ENCODE data around the gene ZNHIT1. TPM values are rescaled to one million over a fixed set of nuclear protein-coding genes. Genes with fewer than 3 reads are reported as not detected.
A peak's percentile ranks its signal among the peaks of the same experiment; 100 is the strongest.
"Not testable (repeated sequence)": the region's sequence is repeated elsewhere in the genome, so short reads cannot be mapped to it uniquely, and the experiment has no call there.

The ZNHIT1 gene
- total and polyA plus RNA-seq, 4 donors: 49.2 to 167 (median 70.9) TPM

DNA sequence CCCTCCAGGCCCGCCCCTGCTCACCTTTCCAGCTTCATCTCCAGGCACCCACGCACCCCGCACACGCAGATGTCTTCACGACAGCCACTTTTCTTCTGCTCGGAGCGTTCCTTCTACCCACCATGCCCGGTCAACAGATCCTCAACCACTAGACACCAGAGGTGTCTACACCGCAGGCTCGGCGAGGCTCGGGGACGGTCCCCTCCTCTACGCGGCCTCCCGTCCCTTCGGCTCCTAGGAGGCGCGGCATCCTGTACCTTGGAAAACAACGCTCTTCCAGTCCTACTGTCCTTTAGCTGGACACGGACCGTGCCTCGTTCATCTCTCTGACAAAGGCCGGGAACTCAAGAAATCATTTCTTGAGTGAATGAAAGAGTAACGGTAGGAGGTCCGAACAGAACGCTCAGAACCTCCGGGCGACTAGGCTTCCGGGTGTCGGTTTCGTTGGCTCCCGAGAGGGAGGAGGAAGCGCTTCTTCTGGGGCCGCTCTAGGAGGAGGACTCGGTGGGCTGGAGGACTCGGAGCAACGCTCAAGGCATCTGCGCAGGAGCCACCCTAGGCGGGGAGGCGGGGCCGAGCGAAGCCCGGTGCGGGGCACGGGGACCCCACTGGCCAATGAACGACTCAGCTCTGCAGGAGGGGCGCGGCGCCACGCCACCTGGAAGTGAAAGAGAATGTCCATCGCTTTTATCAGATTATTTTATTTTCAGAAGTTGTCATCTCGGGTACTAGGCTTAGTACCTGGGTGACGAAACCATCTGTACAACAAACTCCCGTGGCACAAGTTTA lies 34.1 kb downstream of the ZNHIT1 start:
- DNase-seq (peak; percentile 98 to 99 (median 98)), ATAC-seq (ENCODE audit: insufficient read depth, low FRiP score) (peak; percentile 100)
- TF ChIP-seq, protein P1, sequence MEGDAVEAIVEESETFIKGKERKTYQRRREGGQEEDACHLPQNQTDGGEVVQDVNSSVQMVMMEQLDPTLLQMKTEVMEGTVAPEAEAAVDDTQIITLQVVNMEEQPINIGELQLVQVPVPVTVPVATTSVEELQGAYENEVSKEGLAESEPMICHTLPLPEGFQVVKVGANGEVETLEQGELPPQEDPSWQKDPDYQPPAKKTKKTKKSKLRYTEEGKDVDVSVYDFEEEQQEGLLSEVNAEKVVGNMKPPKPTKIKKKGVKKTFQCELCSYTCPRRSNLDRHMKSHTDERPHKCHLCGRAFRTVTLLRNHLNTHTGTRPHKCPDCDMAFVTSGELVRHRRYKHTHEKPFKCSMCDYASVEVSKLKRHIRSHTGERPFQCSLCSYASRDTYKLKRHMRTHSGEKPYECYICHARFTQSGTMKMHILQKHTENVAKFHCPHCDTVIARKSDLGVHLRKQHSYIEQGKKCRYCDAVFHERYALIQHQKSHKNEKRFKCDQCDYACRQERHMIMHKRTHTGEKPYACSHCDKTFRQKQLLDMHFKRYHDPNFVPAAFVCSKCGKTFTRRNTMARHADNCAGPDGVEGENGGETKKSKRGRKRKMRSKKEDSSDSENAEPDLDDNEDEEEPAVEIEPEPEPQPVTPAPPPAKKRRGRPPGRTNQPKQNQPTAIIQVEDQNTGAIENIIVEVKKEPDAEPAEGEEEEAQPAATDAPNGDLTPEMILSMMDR (IDR thresholded peaks at IDR 0.05; ENCODE audit: control extremely low read depth, extremely low read depth): no peak
- peak overlapping the region; percentile 29 to 90 for H3K27ac ChIP-seq (ENCODE audit: low read depth in 1 of 2, low read length in 1 of 2)
- H3K9ac ChIP-seq (ENCODE audit: insufficient read depth in 1 of 2, low read length in 2 of 2): peak overlapping the region; percentile 29 to 70
- no peaks in the 10 kb centered on the region for H3K27me3 ChIP-seq (ENCODE audit: control insufficient read depth in 3 of 3, insufficient read depth in 3 of 3, low read length in 2 of 3)
- H3K4me1 ChIP-seq (ENCODE audit: control insufficient read depth in 5 of 5, insufficient read depth in 5 of 5, low read length in 5 of 5): peaks cover 2 to 8% (median 5%) of the 10 kb centered on the region in 5 donors
- peak overlapping the region; percentile 80 for H3K4me3 ChIP-seq
- no peaks in the 10 kb centered on the region for H3K9me3 ChIP-seq (ENCODE audit: control insufficient read depth in 4 of 4, insufficient read depth in 3 of 4, low read length in 3 of 4)
- 1% methylated on average over 55 of the region's 55 CpGs for WGBS, 2 donors
- peaks cover 0 to 6% (median 3%) of the 10 kb centered on the region in 4 donors for H3K36me3 ChIP-seq (ENCODE audit: control insufficient read depth in 4 of 4, insufficient read depth in 4 of 4, low read length in 4 of 4)

DNA sequence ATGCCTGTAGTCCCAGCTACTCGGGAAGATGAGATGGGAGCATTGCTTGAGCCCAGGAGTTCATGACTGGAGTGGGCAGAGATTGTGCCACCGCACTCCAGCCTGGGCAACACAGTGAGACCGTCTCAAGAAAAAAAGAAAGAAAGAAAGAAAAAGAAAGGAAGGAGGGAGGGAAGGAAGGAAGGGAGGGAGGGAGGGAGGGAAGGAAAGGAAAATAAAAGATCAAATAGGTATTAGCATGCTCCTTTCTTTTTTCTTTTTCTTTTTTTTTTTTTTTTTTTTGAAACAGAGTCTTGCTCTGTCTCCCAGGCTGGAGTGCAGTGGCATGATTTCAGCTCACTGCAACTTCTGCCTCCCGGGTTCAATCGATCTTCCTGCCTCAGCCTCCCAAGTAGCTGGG lies 35.2 kb downstream of the ZNHIT1 start:
- H3K4me3 ChIP-seq; DNase-seq; H3K4me1 ChIP-seq (ENCODE audit: control insufficient read depth in 5 of 5, insufficient read depth in 5 of 5, low read length in 5 of 5); H3K9me3 ChIP-seq (ENCODE audit: control insufficient read depth in 4 of 4, insufficient read depth in 3 of 4, low read length in 3 of 4); H3K36me3 ChIP-seq (ENCODE audit: control insufficient read depth in 4 of 4, insufficient read depth in 4 of 4, low read length in 4 of 4); H3K27ac ChIP-seq (ENCODE audit: low read depth in 1 of 2, low read length in 1 of 2); ATAC-seq (ENCODE audit: insufficient read depth, low FRiP score); H3K27me3 ChIP-seq (ENCODE audit: control insufficient read depth in 3 of 3, insufficient read depth in 3 of 3, low read length in 2 of 3); H3K9ac ChIP-seq (ENCODE audit: insufficient read depth in 1 of 2, low read length in 2 of 2): not testable (repeated sequence)
- whole genome bisulfite sequencing, 2 donors: 94 to 95% methylated on average over 5 of the region's 5 CpGs

DNA sequence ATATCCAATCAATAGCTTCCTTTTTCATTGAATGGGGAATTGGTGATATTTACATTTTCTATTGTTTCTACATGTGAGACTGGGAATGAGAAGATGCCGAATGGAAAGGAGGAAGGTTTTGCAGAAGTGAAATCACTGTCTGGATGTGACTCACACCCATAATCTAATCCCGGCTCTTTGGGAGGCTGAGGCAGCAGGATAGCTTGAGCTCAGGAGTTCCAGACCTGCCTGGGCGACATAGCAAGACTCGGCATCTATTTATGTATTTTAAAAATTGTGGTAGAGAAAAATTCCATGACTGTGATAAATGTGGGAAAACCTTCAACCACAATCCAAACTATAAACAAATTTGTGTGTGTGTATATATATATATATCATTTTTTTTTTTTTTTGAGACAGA lies 37.8 kb downstream of the ZNHIT1 start:
- H3K4me1 ChIP-seq (ENCODE audit: control insufficient read depth in 5 of 5, insufficient read depth in 5 of 5, low read length in 5 of 5): peaks cover 2 to 7% (median 5%) of the 10 kb centered on the region in 5 donors
- no peaks in the 10 kb centered on the region for H3K27me3 ChIP-seq (ENCODE audit: control insufficient read depth in 3 of 3, insufficient read depth in 3 of 3, low read length in 2 of 3)
- no peak overlapping the region for H3K9ac ChIP-seq (ENCODE audit: insufficient read depth in 1 of 2, low read length in 2 of 2)
- H3K27ac ChIP-seq (ENCODE audit: low read depth in 1 of 2, low read length in 1 of 2): no peak overlapping the region
- no peak for DNase-seq
- H3K36me3 ChIP-seq (ENCODE audit: control insufficient read depth in 4 of 4, insufficient read depth in 4 of 4, low read length in 4 of 4): peaks cover 0 to 3% (median 0%) of the 10 kb centered on the region in 4 donors
- H3K9me3 ChIP-seq (ENCODE audit: control insufficient read depth in 4 of 4, insufficient read depth in 3 of 4, low read length in 3 of 4): no peaks in the 10 kb centered on the region
- H3K4me3 ChIP-seq: no peak overlapping the region
- TF ChIP-seq, protein P1 (IDR thresholded peaks at IDR 0.05; ENCODE audit: control extremely low read depth, extremely low read depth): no peak
- 62 to 66% methylated on average over 4 of the region's 4 CpGs for WGBS, 2 donors
- no peak for ATAC-seq (ENCODE audit: insufficient read depth, low FRiP score)

DNA sequence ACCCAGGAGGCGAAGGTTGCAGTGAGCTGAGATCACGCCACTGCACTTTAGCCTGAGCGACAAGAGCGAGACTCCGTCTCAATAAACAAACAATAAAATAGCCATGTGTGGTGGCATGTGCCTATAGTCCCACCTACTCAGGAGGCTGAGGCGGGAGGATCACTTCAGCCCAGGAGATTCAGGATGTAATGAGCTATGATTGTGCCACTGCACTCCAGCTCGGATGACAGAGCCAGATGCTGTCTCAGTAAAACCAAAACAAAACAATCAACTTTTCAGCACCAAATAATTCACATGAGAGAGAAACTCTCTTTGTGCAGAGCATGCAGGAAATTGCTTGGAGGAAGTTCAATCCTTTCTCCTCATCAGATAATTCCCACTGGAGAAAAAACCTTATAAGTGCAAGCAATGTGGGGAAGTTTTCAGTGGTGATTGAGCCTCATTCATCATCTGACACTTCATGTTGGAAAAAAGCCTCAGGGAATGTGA lies 40.3 kb downstream of the ZNHIT1 start:
- Histone ChIP-seq H3K27ac (ENCODE audit: low read depth in 1 of 2, low read length in 1 of 2) (no peak overlapping the region), H3K9ac (ENCODE audit: insufficient read depth in 1 of 2, low read length in 2 of 2) (no peak overlapping the region), H3K27me3 (ENCODE audit: control insufficient read depth in 3 of 3, insufficient read depth in 3 of 3, low read length in 2 of 3) (no peaks in the 10 kb centered on the region), H3K36me3 (ENCODE audit: control insufficient read depth in 4 of 4, insufficient read depth in 4 of 4, low read length in 4 of 4) (no peaks in the 10 kb centered on the region), H3K4me1 (ENCODE audit: control insufficient read depth in 5 of 5, insufficient read depth in 5 of 5, low read length in 5 of 5) (no peaks in the 10 kb centered on the region), H3K4me3 (no peak overlapping the region), H3K9me3 (ENCODE audit: control insufficient read depth in 4 of 4, insufficient read depth in 3 of 4, low read length in 3 of 4) (no peaks in the 10 kb centered on the region)
- WGBS, 2 donors: 69 to 77% methylated on average over 7 of the region's 7 CpGs
- ATAC-seq (ENCODE audit: insufficient read depth, low FRiP score) (no peak), DNase-seq (peak; percentile 51 to 96 (median 95))
- TF ChIP-seq, protein P1 (IDR thresholded peaks at IDR 0.05; ENCODE audit: control extremely low read depth, extremely low read depth): no peak

DNA sequence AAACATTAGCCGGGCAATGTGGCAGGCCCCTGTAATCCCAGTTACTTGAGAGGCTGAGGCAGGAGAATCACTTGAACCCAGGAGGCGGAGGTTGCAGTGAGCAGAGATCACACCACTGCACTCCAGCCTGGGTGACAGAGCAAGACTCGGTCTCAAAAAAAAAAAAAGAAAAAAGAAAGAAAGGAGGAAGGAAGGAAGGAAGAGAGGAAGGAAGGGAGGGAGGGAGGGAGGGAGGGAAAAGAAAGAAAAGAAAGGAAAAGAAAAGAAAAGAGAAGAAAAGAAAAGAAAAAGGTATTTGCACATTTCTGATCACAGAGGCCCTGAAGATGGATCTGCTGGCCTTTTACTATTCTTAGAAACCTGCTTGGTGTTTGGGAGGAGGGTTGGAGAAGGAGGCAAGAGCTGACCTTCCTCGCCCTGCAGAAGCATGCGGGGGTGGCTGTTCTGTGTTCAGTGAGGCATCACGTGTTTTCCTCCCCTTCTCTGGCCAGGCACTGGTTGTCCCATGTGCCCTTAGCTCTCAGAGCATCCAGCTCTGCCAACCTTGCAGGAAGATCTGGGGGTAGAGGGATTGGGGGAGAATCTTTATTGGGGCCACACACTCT lies 46.2 kb downstream of the ZNHIT1 start:
- not testable (repeated sequence) for H3K27me3 ChIP-seq (ENCODE audit: control insufficient read depth in 3 of 3, insufficient read depth in 3 of 3, low read length in 2 of 3); ATAC-seq (ENCODE audit: insufficient read depth, low FRiP score); H3K4me3 ChIP-seq; DNase-seq; H3K27ac ChIP-seq (ENCODE audit: low read depth in 1 of 2, low read length in 1 of 2); H3K36me3 ChIP-seq (ENCODE audit: control insufficient read depth in 4 of 4, insufficient read depth in 4 of 4, low read length in 4 of 4); H3K9me3 ChIP-seq (ENCODE audit: control insufficient read depth in 4 of 4, insufficient read depth in 3 of 4, low read length in 3 of 4); H3K4me1 ChIP-seq (ENCODE audit: control insufficient read depth in 5 of 5, insufficient read depth in 5 of 5, low read length in 5 of 5); H3K9ac ChIP-seq (ENCODE audit: insufficient read depth in 1 of 2, low read length in 2 of 2)
- 50 to 71% methylated on average over 6 of the region's 6 CpGs for WGBS, 2 donors

Measured in lung (tissue), 12 donors.